PC-9 (cell line): ENCODE data around the gene LURAP1L. TPM values are rescaled to one million over a fixed set of nuclear protein-coding genes. Genes with fewer than 3 reads are reported as not detected.

Experiments
- BruUV-seq: library from RNA; stranded (reverse); fragments of 400-500 nt; replicated peaks from 2 replicates; lab custom pipeline; 2021; lab: Mats Ljungman, UMichigan
- CTCF ChIA-PET: fragments of 300-600 bp; sonication (Branson Sonifier 250); formaldehyde crosslinking; loops from one replicate; lab custom pipeline; 2022; ENCODE audit warnings: antibody characterized with exemption; lab: Charles Lee
- POLR2A ChIA-PET: fragments of 300-600 bp; sonication (Branson Sonifier 250); formaldehyde crosslinking; loops from one replicate; lab custom pipeline; 2022; ENCODE audit warnings: antibody characterized with exemption; ENCODE audit not compliant: unreplicated experiment; lab: Charles Lee
- DNase-seq, 2 experiments: peaks; one replicate each; pipeline versions ENCODE4 v3.0.0 to v3.0.0-alpha.2; 2015 to 2022; ENCODE audit warnings: mixed read lengths in 1 of 2
- H2AFZ ChIP-seq: fragments of 200-600 bp; sonication (generic); 2 replicates; pipeline ENCODE4 v1.8.1; 2017; ENCODE audit warnings: antibody characterized with exemption
- H3F3A ChIP-seq: fragments of 200-600 bp; sonication (generic); 2 replicates; pipeline ENCODE4 v1.8.1; 2017; ENCODE audit warnings: antibody characterized with exemption, mild to moderate bottlenecking, low read depth; ENCODE audit not compliant: insufficient read depth
- H3K27ac ChIP-seq: fragments of 200-600 bp; sonication (generic); 2 replicates; pipeline ENCODE4 v1.6.1; 2016; ENCODE audit warnings: mixed run types
- H3K27me3 ChIP-seq: fragments of 200-600 bp; sonication (generic); 2 replicates; pipeline ENCODE4 v1.6.1; 2016; ENCODE audit warnings: low read depth, mixed run types; ENCODE audit not compliant: insufficient read depth
- H3K36me3 ChIP-seq: fragments of 200-600 bp; sonication (generic); 2 replicates; pipeline ENCODE4 v1.6.1; 2016; ENCODE audit warnings: low read depth, mixed run types
- H3K4me1 ChIP-seq: fragments of 200-600 bp; sonication (generic); replicated peaks from 2 replicates; pipeline ENCODE4 v1.6.1; 2016; ENCODE audit warnings: mixed run types; ENCODE audit not compliant: insufficient read depth
- H3K4me2 ChIP-seq: fragments of 200-600 bp; sonication (generic); 2 replicates; pipeline ENCODE4 v1.6.1; 2017; ENCODE audit warnings: mixed run types
- H3K4me3 ChIP-seq: fragments of 200-600 bp; sonication (generic); 2 replicates; pipeline ENCODE4 v1.6.1; 2016; ENCODE audit warnings: mixed run types
- H3K79me2 ChIP-seq: fragments of 200-600 bp; sonication (generic); 2 replicates; pipeline ENCODE4 v1.6.1; 2017; ENCODE audit warnings: low read depth, mixed run types
- H3K9me2 ChIP-seq: fragments of 200-600 bp; sonication (generic); 2 replicates; pipeline ENCODE4 v1.8.1; 2017; ENCODE audit warnings: mild to moderate bottlenecking; ENCODE audit not compliant: insufficient read depth
- H3K9me3 ChIP-seq: fragments of 200-600 bp; sonication (generic); 2 replicates; pipeline ENCODE4 v1.8.1; 2016; ENCODE audit warnings: low read depth; ENCODE audit not compliant: insufficient read depth
- H4K20me1 ChIP-seq: fragments of 200-600 bp; sonication (generic); 2 replicates; pipeline ENCODE4 v1.8.1; 2017; ENCODE audit not compliant: insufficient read depth
- CTCF ChIP-seq: fragments of 200-600 bp; sonication (generic); conservative IDR thresholded peaks from 2 replicates; pipeline ENCODE4 v1.6.1; 2017; ENCODE audit warnings: mixed run types, antibody characterized with exemption, mild to moderate bottlenecking, moderate library complexity
- EZH2 ChIP-seq: fragments of 200-600 bp; sonication (generic); IDR thresholded peaks from 2 replicates; pipeline ENCODE4 v1.8.0; 2017; ENCODE audit warnings: antibody characterized with exemption, low read depth
- intact Hi-C: fragments of 100-400 bp; cut with micrococcal nuclease; formaldehyde crosslinking; loops from one replicate; pipeline ENCODE4 v1.10.0; 2022; ENCODE audit not compliant: unreplicated experiment
- total RNA-seq: library from RNA; stranded (reverse); gene quantifications from 2 replicates; pipeline ENCODE4 v1.2.3, GENCODE V29; 2021

Gene LURAP1L
- total RNA-seq, 1 experiment from 2014 or later: 4.1 TPM

- Histone ChIP-seq H3K27me3 (no peaks in the 10 kb centered on the region), H3F3A (no peaks in the 10 kb centered on the region), H2AFZ (no peak overlapping the region), H3K36me3 (no peaks in the 10 kb centered on the region), H3K9me3 (no peaks in the 10 kb centered on the region), H3K4me3 (no peak overlapping the region), H3K4me1 (no peaks in the 10 kb centered on the region), H4K20me1 (no peaks in the 10 kb centered on the region), H3K4me2 (no peak overlapping the region), H3K9me2 (no peaks in the 10 kb centered on the region), H3K79me2 (no peaks in the 10 kb centered on the region), H3K27ac (no peak overlapping the region)
- POLR2A ChIA-PET: no interaction called here
- intact Hi-C loops: no loop called here
- CTCF ChIA-PET: no interaction called here
- DNase-seq: no peak
- no TSS peak for BruUV-seq
- TF ChIP-seq EZH2 (no peak), CTCF (no peak)
These were observed 27.3 kb downstream of the LURAP1L start for GRCh38 chr9:12802093-12802492.

GRCh38 chr9:12808569-12808968, 33.7 kb downstream of the LURAP1L start:
- no peak overlapping the region for H3K27ac ChIP-seq
- ChIA-PET CTCF (no interaction called here), POLR2A (interaction anchor here (0.6 kb wide), 1 partner anchor 34 kb away, joined by 3 read pairs; no protein-coding TSS in a partner anchor)
- H3K4me1 ChIP-seq: peaks cover 4% of the 10 kb centered on the region
- H4K20me1 ChIP-seq: no peaks in the 10 kb centered on the region
- H3K4me3 ChIP-seq: no peak overlapping the region
- H2AFZ ChIP-seq: no peak overlapping the region
- intact Hi-C loops: no loop called here
- H3F3A ChIP-seq: peaks cover 8% of the 10 kb centered on the region
- no TSS peak for BruUV-seq
- TF ChIP-seq EZH2: no peak
- no peak for TF ChIP-seq CTCF
- H3K27me3 ChIP-seq: no peaks in the 10 kb centered on the region
- H3K79me2 ChIP-seq: no peaks in the 10 kb centered on the region
- no peak for DNase-seq
- H3K4me2 ChIP-seq: no peak overlapping the region
- H3K36me3 ChIP-seq: no peaks in the 10 kb centered on the region
- 0 out of 2 replicates have a peak, but pooled peaks cover 4% of the 10 kb centered on the region for H3K9me3 ChIP-seq
- no peaks in the 10 kb centered on the region for H3K9me2 ChIP-seq

GRCh38 chr9:12809720-12810119, 34.9 kb downstream of the LURAP1L start:
- TF ChIP-seq CTCF: no peak
- no peak for TF ChIP-seq EZH2
- H2AFZ ChIP-seq: no peak overlapping the region
- DNase-seq: no peak
- peaks cover 12% of the 10 kb centered on the region for H3K4me1 ChIP-seq
- H3K4me2 ChIP-seq: no peak overlapping the region
- POLR2A ChIA-PET: interaction anchor here (0.6 kb wide), 1 partner anchor 172 kb away, joined by 9 read pairs; no protein-coding TSS in a partner anchor
- H3K9me3 ChIP-seq: 0 out of 2 replicates have a peak, but pooled peaks cover 4% of the 10 kb centered on the region
- BruUV-seq: no TSS peak
- H3K4me3 ChIP-seq: no peak overlapping the region
- H3K9me2 ChIP-seq: no peaks in the 10 kb centered on the region
- no peak overlapping the region for H3K27ac ChIP-seq
- peaks cover 15% of the 10 kb centered on the region for H3F3A ChIP-seq
- H3K27me3 ChIP-seq: no peaks in the 10 kb centered on the region
- intact Hi-C loops: loop anchor here (5.0 to 10.0 kb wide), 2 partner anchors 87 to 145 kb away; no protein-coding TSS in a partner anchor
- CTCF ChIA-PET: no interaction called here
- H3K79me2 ChIP-seq: no peaks in the 10 kb centered on the region
- no peaks in the 10 kb centered on the region for H3K36me3 ChIP-seq
- H4K20me1 ChIP-seq: no peaks in the 10 kb centered on the region
